Measurements from ENCODE around the gene POLN. TPM values are rescaled to one million over a fixed set of nuclear protein-coding genes. Genes with fewer than 3 reads are reported as not detected.

POLN gene
- total RNA-seq, 2 experiments from 2014 or later: 4.0 to 4.4 TPM

- TF ChIP-seq EZH2phosphoT487 (IDR thresholded peaks at IDR 0.05; ENCODE audit: borderline replicate concordance, low read depth, low read length): no peak
- TF ChIP-seq CTCF (conservative IDR thresholded peaks at IDR 0.05; ENCODE audit: low read length): no peak
- CTCF ChIA-PET (ENCODE audit: unreplicated experiment): no interaction called here
- no peaks in the 10 kb centered on the region for H4K20me1 ChIP-seq (ENCODE audit: insufficient read depth, low read length)
- H3K27ac ChIP-seq (ENCODE audit: low read depth, low read length, poor library complexity, severe bottlenecking): no peak overlapping the region
- BruUV-seq (replicated peaks): no TSS peak
- no peak overlapping the region for H2AFZ ChIP-seq (ENCODE audit: low read length)
- intact Hi-C loops (cut with micrococcal nuclease; ENCODE audit: unreplicated experiment): no loop called here
- POLR2A ChIA-PET: no interaction called here
- no peak for DNase-seq (ENCODE audit: low spot score)
- peaks cover 20% of the 10 kb centered on the region for H3K9me3 ChIP-seq (ENCODE audit: low read length)
- H3K4me2 ChIP-seq (ENCODE audit: low read length): no peak overlapping the region
- H3K4me1 ChIP-seq (ENCODE audit: insufficient read depth, low read length, poor library complexity, severe bottlenecking): no peaks in the 10 kb centered on the region
- H3K36me3 ChIP-seq (ENCODE audit: insufficient read depth, low read length): no peaks in the 10 kb centered on the region
- H3K4me3 ChIP-seq (ENCODE audit: low read depth, low read length, poor library complexity, severe bottlenecking): no peak overlapping the region
- H3K79me2 ChIP-seq (ENCODE audit: insufficient read depth, low read depth, low read length): no peaks in the 10 kb centered on the region
- no peaks in the 10 kb centered on the region for H3K9me2 ChIP-seq (ENCODE audit: insufficient read depth, low read length)
These were observed 136.4 kb downstream of the POLN start for GRCh38 chr4:2105559-2105958.

- Histone ChIP-seq H4K20me1 (ENCODE audit: insufficient read depth, low read length) (no peaks in the 10 kb centered on the region), H3K36me3 (ENCODE audit: insufficient read depth, low read length) (no peaks in the 10 kb centered on the region), H3K27ac (ENCODE audit: low read depth, low read length, poor library complexity, severe bottlenecking) (no peak overlapping the region), H3K9me2 (ENCODE audit: insufficient read depth, low read length) (no peaks in the 10 kb centered on the region), H3K4me3 (ENCODE audit: low read depth, low read length, poor library complexity, severe bottlenecking) (no peak overlapping the region), H3K4me2 (ENCODE audit: low read length) (no peak overlapping the region), H2AFZ (ENCODE audit: low read length) (no peak overlapping the region), H3K79me2 (ENCODE audit: insufficient read depth, low read depth, low read length) (no peaks in the 10 kb centered on the region), H3K9me3 (ENCODE audit: low read length) (peaks cover 20% of the 10 kb centered on the region), H3K4me1 (ENCODE audit: insufficient read depth, low read length, poor library complexity, severe bottlenecking) (no peaks in the 10 kb centered on the region)
- no peak for DNase-seq (ENCODE audit: low spot score)
- intact Hi-C loops (cut with micrococcal nuclease; ENCODE audit: unreplicated experiment): no loop called here
- no TSS peak for BruUV-seq (replicated peaks)
- POLR2A ChIA-PET: no interaction called here
- TF ChIP-seq CTCF (conservative IDR thresholded peaks at IDR 0.05; ENCODE audit: low read length) (no peak), EZH2phosphoT487 (IDR thresholded peaks at IDR 0.05; ENCODE audit: borderline replicate concordance, low read depth, low read length) (no peak)
- CTCF ChIA-PET (ENCODE audit: unreplicated experiment): no interaction called here
These were observed 137.2 kb downstream of the POLN start for GRCh38 chr4:2104556-2105345.

GRCh38 chr4:2103843-2104547, 137.9 kb downstream of the POLN start:
- no peaks in the 10 kb centered on the region for H3K36me3 ChIP-seq (ENCODE audit: insufficient read depth, low read length)

More at GRCh38 chr4:2103843-2104547, 137.9 kb downstream of the POLN start:
- no peak overlapping the region for H2AFZ ChIP-seq (ENCODE audit: low read length)
- ChIA-PET POLR2A (no interaction called here), CTCF (ENCODE audit: unreplicated experiment) (no interaction called here)
- H3K4me2 ChIP-seq (ENCODE audit: low read length): no peak overlapping the region
- no peaks in the 10 kb centered on the region for H4K20me1 ChIP-seq (ENCODE audit: insufficient read depth, low read length)
- H3K27ac ChIP-seq (ENCODE audit: low read depth, low read length, poor library complexity, severe bottlenecking): no peak overlapping the region
- intact Hi-C loops (cut with micrococcal nuclease; ENCODE audit: unreplicated experiment): no loop called here
- no TSS peak for BruUV-seq (replicated peaks)
- no peak overlapping the region for H3K4me3 ChIP-seq (ENCODE audit: low read depth, low read length, poor library complexity, severe bottlenecking)
- H3K9me2 ChIP-seq (ENCODE audit: insufficient read depth, low read length): no peaks in the 10 kb centered on the region
- peak; percentile 16 for DNase-seq (ENCODE audit: low spot score)
- H3K4me1 ChIP-seq (ENCODE audit: insufficient read depth, low read length, poor library complexity, severe bottlenecking): no peaks in the 10 kb centered on the region
- TF ChIP-seq EZH2phosphoT487 (IDR thresholded peaks at IDR 0.05; ENCODE audit: borderline replicate concordance, low read depth, low read length) (no peak), CTCF (conservative IDR thresholded peaks at IDR 0.05; ENCODE audit: low read length) (no peak)
- no peaks in the 10 kb centered on the region for H3K79me2 ChIP-seq (ENCODE audit: insufficient read depth, low read depth, low read length)
- peaks cover 20% of the 10 kb centered on the region for H3K9me3 ChIP-seq (ENCODE audit: low read length)

All from OCI-LY7 (cell line).